AG09319 (cell line): ENCODE results near the gene SLC25A42.
"Not testable (repeated sequence)": the region's sequence is repeated elsewhere in the genome, so short reads cannot be mapped to it uniquely, and the experiment has no call there.

Source experiments
- DNase-seq: peaks from one replicate; pipeline ENCODE4 v3.0.0-alpha.2; 2010; ENCODE audit warnings: low read depth; ENCODE audit errors: extremely low read depth
- CTCF ChIP-seq: IDR thresholded peaks from 2 replicates; pipeline ENCODE4 v1.5.1; 2011; ENCODE audit warnings: low read depth, mild to moderate bottlenecking, inconsistent platforms, low read length, moderate library complexity

Gene SLC25A42

GRCh38 chr19:19140476-19140875, 76.7 kb downstream of the SLC25A42 start:
- TF ChIP-seq CTCF = no peak
- no peak for DNase-seq

GRCh38 chr19:19142347-19142746, 78.6 kb downstream of the SLC25A42 start:
- TF ChIP-seq CTCF = no peak

GRCh38 chr19:19145281-19145680, 81.5 kb downstream of the SLC25A42 start:
- TF ChIP-seq CTCF = no peak
- no peak for DNase-seq

More at GRCh38 chr19:19142347-19142746, 78.6 kb downstream of the SLC25A42 start:
- DNase-seq = no peak

GRCh38 chr19:19145684-19146608, 82.2 kb downstream of the SLC25A42 start:
- DNase-seq = peak; percentile 19
- TF ChIP-seq CTCF = peak; percentile 91

GRCh38 chr19:19146865-19147264, 83.1 kb downstream of the SLC25A42 start:
- no peak for DNase-seq
- TF ChIP-seq CTCF = no peak

GRCh38 chr19:19147344-19147743, 83.5 kb downstream of the SLC25A42 start:
- no peak for DNase-seq
- TF ChIP-seq CTCF = no peak

DNA sequence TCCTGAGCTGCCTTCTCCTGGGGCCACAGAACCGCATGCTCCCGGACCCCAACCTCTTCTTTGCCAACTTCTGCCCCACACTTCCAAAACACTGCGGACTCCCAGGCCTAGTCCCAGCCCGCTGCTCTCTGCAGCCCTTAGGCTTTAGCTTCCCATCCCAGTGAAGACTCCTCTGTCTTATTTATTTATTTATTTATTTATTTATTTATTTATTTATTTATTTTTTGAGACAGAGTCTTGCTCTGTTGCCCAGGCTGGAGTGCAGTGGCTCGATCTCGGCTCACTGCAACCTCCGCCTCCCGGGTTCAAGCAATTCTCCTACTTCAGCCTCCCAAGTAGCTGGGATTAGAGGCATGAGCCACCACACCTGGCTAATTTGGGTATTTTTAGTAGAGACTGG, 84.7 kb downstream of the SLC25A42 start:
- not testable (repeated sequence) for DNase-seq

DNA sequence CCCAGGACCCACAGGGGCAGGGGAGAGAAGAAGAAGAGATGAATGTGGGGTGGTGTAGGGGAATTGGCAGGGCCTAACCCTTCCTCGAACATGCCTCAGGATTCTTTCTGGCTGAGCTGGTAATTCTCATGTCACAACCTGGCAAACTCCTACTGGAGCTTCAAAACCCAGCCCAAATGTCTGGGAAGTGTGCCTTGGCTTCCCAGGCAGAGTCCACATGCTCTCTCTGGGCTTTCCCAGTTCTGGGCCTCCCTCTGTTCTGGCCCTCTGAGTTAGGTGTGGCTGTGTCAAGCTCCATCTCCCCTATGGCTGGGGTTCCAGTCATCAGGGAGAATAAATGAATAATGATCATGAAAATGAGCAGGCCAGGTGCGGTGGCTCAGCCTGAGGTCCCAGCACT, 85.6 kb downstream of the SLC25A42 start:
- no peak for DNase-seq
- TF ChIP-seq CTCF = no peak
